GM08714 (cell line): Measurements from ENCODE around the gene PCDHB8.
"Not testable (repeated sequence)": the region's sequence is repeated elsewhere in the genome, so short reads cannot be mapped to it uniquely, and the experiment has no call there.

Experiments used
- H3K4me3 ChIP-seq: fragments of 200-500 bp; sonication (Bioruptor generic); 2 replicates; pipeline ENCODE4 v1.5.1; 2014; ENCODE audit warnings: mild to moderate bottlenecking, low read length, inconsistent platforms
- ZNF274 ChIP-seq: IDR thresholded peaks from 2 replicates; pipeline ENCODE4 v1.6.1; 2012; ENCODE audit warnings: mild to moderate bottlenecking, low read depth, low read length

The PCDHB8 gene

DNA sequence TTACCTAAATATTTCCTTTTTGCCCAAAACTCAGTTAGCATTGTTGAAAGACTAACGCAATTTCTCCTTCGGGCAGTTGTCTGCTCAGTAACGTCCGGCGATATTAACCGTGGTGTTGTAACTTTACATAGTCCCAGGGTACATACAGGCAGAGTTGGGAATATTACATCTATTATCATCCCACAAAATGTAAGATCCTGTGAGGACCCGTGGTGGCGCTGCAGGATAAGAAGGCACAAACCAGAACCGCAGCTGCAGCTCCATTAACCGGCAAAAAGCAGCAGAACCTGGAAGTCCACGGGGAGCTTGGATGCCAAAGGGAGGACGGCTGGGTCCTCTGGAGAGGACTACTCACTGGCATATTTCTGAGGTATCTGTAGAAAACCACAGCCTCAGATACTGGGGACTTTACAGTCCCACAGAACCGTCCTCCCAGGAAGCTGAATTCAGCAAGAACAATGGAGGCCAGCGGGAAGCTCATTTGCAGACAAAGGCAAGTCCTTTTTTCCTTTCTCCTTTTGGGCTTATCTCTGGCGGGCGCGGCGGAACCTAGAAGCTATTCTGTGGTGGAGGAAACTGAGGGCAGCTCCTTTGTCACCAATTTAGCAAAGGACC lies at the start of gene PCDHB8:
Gene PCDHB8 (plus strand): TSS at position 214 of the 615 bp plus-strand sequence. CDS start 245 bp downstream, at position 459.
- not testable (repeated sequence) for H3K4me3 ChIP-seq

DNA sequence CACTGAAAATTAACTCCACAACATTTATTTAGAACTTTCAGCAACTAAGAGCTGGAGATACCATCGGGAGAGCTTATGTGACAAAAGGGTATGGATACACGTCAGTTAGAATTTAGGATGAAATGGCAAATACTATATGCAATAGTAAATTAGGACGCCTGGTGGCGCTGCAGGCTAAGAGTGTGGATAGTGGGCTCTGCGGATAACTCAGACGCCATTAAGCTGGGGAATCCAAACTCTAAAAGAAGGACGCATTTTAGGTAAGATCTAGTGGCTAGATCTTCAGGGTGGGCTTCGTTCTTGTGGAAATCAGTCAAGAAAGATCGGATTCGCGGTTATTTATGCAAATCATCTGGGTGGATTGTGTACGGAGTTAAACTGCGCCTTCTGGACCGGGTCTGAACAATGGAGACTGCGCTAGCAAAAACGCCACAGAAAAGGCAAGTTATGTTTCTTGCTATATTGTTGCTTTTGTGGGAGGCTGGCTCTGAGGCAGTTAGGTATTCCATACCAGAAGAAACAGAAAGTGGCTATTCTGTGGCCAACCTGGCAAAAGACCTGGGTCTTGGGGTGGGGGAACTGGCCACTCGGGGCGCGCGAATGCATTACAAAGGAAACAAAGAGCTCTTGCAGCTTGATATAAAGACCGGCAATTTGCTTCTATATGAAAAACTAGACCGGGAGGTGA lies 42.4 kb upstream of the PCDHB8 start, which contains the start of gene PCDHB5:
Gene PCDHB5 (plus strand): TSS at position 177 of the 688 bp plus-strand sequence. CDS start 229 bp downstream, at position 406.
- no peak within 1 kb of the TSS for H3K4me3 ChIP-seq
- no peak for TF ChIP-seq ZNF274

DNA sequence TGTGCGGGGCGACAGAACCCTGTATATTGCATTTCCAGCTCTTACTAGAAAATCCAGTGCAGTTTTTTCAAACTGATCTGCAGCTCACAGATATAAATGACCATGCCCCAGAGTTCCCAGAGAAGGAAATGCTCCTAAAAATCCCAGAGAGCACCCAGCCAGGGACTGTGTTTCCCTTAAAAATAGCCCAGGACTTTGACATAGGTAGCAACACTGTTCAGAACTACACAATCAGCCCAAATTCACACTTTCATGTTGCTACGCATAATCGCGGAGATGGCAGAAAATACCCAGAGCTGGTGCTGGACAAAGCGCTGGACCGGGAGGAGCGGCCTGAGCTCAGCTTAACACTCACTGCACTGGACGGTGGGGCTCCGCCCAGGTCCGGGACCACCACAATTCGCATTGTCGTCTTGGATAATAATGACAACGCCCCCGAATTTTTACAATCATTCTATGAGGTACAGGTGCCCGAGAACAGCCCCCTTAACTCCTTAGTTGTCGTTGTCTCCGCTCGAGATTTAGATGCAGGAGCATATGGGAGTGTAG lies 41.8 kb upstream of the PCDHB8 start:
- no peak overlapping the region for H3K4me3 ChIP-seq
- no peak for TF ChIP-seq ZNF274

DNA sequence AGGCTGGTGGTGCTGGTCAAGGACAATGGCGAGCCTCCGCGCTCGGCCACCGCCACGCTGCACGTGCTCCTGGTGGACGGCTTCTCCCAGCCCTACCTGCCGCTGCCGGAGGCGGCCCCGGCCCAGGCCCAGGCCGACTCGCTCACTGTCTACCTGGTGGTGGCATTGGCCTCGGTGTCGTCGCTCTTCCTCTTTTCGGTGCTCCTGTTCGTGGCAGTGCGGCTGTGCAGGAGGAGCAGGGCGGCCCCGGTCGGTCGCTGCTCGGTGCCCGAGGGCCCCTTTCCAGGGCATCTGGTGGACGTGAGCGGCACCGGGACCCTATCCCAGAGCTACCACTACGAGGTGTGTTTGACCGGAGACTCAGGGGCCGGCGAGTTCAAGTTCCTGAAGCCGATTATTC lies 40.2 kb upstream of the PCDHB8 start:
- H3K4me3 ChIP-seq: not testable (repeated sequence)

DNA sequence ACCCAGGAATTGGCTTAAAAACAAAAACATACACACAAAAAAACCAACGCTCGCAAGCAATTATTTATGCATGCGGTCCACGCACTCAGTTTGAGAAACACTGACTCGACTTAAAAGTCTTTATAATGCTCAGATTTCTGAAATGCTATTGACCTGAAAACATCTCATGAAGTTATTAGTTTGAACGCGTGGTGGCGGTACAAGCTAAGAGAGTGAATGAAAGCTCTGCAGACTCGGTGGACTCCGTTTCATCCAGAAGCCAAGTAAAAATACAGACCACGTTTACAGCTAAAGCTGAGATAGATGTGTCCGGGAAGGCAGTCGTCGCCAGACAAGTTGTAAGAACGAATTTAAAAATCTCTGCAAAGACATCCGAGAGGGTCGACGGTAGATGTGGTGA lies 27.8 kb upstream of the PCDHB8 start, which contains the start of gene PCDHB6:
Gene PCDHB6 (plus strand): TSS at position 246 of the 400 bp plus-strand sequence. CDS start 201 bp downstream, outside the sequence.
- no peak within 1 kb of the TSS for H3K4me3 ChIP-seq
- no peak for TF ChIP-seq ZNF274

DNA sequence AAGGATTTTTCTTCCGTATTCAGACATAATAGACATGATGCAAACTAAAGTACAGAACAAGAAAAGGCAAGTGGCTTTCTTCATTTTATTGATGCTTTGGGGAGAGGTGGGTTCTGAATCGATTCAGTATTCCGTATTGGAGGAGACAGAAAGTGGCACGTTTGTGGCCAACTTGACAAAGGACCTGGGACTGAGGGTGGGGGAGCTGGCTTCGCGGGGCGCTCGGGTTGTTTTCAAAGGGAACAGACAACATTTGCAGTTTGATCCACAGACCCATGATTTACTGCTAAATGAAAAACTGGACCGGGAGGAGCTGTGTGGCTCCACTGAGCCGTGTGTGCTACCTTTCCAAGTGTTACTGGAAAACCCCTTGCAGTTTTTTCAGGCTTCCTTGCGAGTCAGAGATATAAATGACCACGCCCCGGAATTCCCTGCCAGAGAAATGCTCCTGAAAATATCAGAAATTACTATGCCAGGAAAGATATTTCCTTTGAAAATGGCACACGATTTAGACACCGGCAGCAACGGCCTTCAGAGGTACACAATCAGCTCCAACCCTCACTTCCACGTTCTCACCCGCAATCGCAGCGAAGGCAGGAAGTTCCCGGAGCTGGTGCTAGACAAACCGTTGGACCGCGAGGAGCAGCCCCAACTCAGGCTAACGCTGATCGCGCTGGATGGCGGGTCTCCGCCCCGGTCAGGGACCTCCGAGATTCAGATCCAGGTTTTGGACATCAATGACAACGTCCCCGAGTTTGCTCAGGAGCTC lies 27.2 kb upstream of the PCDHB8 start:
- no peak for TF ChIP-seq ZNF274

DNA sequence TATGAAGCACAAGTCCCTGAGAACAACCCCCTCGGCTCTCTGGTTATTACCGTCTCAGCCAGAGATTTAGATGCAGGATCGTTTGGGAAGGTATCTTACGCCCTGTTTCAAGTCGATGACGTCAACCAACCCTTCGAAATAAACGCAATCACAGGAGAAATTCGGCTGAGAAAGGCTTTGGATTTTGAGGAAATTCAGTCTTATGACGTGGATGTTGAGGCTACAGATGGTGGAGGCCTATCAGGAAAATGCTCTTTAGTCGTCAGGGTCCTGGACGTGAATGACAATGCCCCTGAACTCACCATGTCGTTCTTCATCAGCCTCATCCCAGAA lies 26.6 kb upstream of the PCDHB8 start:
- no peak overlapping the region for H3K4me3 ChIP-seq
- no peak for TF ChIP-seq ZNF274

More for the DNA sequence above, 27.2 kb upstream of the PCDHB8 start:
- H3K4me3 ChIP-seq: no peak overlapping the region

DNA sequence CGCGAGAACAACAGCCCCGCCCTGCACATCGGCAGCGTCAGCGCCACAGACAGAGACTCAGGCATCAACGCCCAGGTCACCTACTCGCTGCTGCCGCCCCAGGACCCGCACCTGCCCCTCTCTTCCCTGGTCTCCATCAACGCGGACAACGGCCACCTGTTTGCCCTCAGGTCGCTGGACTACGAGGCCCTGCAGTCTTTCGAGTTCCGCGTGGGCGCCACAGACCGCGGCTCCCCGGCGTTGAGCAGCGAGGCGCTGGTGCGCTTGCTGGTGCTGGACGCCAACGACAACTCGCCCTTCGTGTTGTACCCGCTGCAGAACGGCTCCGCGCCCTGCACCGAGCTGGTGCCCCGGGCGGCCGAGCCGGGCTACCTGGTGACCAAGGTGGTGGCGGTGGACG lies 26.0 kb upstream of the PCDHB8 start:
- H3K4me3 ChIP-seq: not testable (repeated sequence)

DNA sequence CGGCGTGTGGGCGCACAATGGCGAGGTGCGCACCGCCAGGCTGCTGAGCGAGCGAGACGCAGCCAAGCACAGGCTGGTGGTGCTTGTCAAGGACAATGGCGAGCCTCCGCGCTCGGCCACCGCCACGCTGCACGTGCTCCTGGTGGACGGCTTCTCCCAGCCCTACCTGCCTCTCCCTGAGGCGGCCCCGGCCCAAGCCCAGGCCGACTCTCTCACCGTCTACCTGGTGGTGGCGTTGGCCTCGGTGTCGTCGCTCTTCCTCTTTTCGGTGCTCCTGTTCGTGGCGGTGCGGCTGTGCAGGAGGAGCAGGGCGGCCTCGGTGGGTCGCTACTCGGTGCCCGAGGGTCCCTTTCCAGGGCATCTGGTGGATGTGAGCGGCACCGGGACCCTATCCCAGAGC lies 25.5 kb upstream of the PCDHB8 start:
- H3K4me3 ChIP-seq: not testable (repeated sequence)

DNA sequence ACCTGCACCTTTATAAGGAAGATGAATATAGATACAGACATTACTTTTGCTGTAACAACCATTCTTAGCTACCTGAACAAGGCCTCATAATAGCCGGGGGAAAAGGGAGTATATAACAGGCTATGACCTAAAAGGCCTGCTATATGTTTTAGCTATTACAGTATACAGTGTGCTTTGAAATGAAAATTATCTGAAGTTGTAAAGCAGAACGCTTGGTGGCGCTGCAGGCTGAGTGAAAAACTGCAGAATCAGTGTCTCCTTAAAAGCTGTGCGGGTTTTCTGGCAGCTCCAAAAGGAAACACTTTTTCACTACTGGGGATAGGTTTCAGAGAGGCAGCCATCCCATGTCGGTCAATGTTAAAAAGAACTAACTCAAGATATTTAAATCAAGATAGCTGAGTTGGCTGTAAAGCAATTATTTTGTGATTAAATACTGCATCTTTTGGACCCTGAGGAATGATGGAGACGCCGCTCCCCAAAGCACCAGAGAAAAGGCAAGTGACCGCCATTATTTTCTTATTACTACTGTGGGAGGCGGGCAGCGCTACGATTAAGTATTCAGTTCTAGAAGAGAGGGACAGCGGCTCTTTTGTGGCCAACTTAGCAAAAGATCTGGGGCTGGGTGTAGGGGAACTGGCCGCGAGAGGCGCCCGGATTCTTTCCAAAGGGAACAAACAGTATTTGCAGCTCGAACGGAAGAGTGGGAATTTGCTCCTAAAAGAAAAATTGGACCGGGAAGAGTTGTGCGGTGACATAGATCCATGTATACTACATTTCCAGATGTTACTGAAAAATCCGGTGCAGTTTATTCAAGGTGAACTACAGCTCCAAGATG lies 21.8 kb upstream of the PCDHB8 start:
- TF ChIP-seq ZNF274: no peak
- no peak overlapping the region for H3K4me3 ChIP-seq

DNA sequence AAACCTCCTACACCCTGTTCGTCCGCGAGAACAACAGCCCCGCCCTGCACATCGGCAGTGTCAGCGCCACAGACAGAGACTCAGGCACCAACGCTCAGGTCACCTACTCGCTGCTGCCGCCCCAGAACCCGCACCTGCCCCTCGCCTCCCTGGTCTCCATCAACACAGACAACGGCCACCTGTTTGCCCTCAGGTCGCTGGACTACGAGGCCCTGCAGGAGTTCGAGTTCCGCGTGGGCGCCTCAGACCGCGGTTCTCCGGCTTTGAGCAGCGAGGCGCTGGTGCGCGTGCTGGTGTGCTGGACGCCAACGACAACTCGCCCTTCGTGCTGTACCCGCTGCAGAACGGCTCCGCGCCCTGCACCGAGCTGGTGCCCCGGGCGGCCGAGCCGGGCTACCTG lies 20.2 kb upstream of the PCDHB8 start:
- H3K4me3 ChIP-seq: not testable (repeated sequence)

DNA sequence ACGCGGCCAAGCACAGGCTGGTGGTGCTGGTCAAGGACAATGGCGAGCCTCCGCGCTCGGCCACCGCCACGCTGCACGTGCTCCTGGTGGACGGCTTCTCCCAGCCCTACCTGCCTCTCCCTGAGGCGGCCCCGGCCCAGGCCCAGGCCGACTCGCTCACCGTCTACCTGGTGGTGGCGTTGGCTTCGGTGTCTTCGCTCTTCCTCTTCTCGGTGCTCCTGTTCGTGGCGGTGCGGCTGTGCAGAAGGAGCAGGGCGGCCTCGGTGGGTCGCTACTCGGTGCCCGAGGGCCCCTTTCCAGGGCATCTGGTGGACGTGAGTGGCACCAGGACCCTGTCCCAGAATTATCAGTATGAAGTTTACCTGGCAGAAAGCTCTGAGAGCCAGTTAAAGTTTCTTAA lies 19.7 kb upstream of the PCDHB8 start:
- not testable (repeated sequence) for H3K4me3 ChIP-seq

DNA sequence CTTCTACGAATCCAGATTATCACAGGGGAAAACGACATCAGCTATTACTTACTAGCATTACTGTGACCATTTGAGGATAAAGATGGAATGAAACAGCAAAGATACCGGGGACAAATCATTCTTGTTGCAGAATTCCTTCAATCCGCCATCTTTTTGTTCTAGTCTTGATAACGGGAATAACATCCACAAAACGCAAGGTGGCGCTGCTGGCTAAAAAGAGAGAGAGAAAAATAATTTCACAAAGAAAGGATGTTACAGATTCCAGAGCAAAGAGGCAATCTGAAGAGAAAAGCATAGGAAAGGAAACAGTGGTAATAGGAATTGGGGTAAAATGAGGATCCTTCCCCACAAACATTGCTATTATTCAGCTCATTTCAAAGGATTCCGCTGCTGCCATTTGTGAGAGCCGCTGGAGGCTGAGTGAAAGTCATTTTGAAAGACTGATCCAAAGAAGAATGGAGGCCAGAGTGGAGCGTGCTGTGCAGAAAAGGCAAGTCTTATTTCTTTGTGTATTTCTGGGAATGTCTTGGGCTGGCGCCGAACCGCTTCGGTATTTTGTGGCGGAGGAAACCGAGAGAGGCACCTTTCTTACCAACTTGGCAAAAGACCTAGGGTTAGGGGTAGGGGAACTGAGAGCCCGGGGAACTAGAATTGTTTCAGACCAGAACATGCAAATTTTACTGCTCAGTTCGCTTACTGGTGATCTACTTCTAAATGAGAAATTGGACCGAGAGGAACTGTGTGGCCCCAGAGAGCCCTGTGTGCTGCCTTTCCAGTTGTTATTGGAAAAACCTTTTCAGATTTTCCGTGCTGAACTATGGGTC lies 5.0 kb upstream of the PCDHB8 start, which contains the start of gene PCDHB7:
Gene PCDHB7 (plus strand): TSS at position 264 of the 824 bp plus-strand sequence. CDS start 192 bp downstream, at position 456.
- no peak within 1 kb of the TSS for H3K4me3 ChIP-seq
- TF ChIP-seq ZNF274: no peak

DNA sequence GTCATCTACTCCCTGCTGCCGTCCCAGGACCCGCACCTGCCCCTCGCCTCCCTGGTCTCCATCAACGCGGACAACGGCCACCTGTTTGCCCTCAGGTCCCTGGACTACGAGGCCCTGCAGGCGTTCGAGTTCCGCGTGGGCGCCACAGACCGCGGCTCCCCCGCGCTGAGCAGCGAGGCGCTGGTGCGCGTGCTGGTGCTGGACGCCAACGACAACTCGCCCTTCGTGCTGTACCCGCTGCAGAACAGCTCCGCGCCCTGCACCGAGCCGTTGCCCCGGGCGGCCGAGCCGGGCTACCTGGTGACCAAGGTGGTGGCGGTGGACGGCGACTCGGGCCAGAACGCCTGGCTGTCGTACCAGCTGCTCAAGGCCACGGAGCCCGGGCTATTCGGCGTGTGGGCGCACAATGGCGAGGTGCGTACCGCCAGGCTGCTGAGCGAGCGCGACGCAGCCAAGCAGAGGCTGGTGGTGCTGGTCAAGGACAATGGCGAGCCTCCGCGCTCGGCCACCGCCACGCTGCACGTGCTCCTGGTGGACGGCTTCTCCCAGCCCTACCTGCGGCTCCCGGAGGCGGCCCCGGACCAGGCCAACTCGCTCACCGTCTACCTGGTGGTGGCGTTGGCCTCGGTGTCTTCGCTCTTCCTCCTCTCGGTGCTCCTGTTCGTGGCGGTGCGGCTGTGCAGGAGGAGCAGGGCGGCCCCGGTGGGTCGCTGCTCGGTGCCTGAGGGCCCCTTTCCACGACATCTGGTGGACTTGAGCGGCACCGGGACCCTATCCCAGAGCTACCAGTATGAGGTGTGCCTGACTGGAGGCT lies 3.1 kb upstream of the PCDHB8 start:
- not testable (repeated sequence) for H3K4me3 ChIP-seq
